ENCODE data around the gene PAFAH1B1.

The PAFAH1B1 gene

DNA sequence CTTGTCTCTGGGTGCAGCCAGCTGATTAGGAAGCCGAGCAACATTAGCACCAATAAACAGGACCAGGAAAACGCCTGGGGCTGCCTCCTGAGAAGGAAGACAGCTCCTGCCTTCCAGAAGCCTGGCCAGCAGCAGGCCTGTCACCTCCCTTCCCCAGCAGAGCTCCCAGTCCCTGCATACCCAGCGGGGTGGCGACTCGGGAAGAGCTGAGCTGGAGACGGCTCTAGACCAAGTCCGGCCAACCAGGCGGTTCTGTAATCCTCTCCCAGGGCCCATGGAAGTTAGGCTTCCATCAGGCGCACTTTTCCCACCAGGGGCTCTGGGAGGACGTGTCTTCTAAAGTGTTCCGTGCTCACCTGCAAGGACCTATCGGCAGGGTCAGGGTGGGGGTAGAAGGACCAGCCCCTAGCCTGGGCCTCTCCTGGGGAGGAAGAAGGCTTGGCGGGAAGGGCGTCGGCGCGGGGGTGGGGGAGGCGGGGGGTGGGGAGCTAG, 130.1 kb downstream of the PAFAH1B1 start:
- DNase-seq, result no peak

DNA sequence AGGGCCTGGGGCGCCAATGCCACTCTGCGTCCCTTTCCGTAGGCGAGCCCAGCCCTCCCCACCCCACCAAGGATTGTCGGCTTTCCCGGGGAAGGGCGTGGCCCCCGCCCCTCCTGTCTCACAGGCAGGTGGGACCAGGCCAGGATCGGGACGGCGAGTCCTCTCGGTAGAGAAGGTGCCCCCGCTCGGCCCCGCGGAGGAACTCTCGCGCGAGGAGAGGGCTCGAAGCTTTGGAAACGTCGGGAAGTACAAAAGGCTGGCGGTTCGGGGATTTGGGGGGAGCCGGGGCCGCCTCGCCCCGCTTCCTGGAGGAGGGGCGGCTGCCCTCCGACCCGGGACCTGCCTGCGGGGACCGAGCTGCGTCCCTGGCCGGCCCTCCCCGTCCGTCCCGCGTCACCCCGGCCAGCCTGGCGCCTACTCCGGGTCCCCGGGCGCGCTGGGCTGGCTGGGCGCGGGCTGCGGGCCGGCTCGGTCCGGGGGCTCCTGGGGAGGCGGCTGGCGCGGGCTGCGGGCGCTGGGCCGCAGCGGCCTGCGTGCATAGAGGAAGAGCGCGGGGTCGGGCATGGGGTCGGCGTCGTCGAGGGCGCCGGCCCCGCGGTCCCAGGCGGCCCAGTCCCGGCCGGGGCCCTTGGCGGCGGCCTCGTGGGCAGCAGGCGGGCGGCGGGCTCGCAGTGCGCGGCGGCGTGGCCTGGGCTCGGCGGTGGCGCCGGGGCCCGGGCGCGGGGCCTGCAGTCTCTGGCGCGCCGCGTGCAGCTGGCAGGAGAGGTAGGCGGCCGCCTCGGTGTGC, 130.7 kb downstream of the PAFAH1B1 start:
- no peak for DNase-seq

- peak; percentile 76 for DNase-seq
These were observed 131.3 kb downstream of the PAFAH1B1 start for GRCh38 chr17:2724784-2725164.

GRCh38 chr17:2730764-2731353, 137.4 kb downstream of the PAFAH1B1 start:
- DNase-seq, result no peak

DNA sequence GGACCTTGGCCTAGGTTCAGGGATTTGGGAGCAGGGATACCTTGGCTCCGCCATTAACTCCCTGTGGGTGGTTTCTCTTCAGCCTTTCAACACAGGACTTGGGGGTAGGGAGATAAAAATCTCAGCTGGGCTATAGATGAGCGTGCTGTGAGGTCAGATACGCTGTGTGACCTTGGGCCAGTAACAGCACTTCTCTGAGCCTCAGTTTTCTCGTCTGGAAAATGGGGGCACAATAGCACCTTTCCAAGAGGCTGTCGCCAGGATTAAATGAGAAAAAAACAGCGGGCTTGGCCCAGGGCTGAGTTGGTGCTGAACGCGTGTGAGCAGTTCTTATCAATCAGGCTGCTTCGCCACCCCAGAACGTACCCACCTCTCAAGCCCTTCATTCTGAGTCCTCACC, 138.4 kb downstream of the PAFAH1B1 start:
- no peak for DNase-seq

DNA sequence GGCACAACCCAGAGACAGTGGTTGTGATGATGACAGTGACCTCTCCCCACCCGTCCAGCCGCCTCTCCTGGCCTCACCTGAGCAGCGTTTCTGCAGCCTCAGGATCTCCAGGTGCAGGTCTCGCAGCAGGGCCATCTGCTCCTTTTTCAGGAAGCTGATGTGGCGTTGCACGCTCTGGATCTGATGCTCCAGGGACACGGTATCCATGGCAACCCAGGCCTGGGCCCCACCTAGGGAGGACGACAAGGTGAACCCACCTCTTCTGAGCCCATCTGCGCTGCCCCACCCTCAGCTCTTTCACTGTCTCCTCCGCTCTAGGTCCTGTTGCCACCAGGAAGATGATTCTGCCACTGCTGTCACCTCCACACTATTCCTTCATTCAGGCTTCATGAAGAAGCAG, 141.5 kb downstream of the PAFAH1B1 start:
- no peak for DNase-seq
